ENCODE data around the gene NRP2.

NRP2 gene

DNA sequence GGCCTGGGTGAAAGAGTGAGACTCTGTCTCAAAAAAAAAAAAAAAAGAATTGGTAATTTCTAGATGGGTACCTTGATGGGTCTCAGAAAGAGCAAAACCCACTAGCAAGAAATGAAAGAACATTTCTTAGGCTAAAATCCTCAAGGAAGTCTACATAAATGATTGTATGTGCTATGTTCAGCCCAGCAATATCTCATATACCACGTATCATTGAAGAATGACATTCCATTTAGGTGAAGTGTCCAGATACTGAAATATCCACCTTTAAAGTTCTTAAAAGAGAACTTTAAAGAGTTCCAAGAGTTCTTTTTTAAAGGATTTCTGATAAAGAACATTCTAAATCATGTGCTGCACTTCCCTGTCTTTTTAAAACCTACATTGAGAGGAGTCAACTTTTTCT lies 19.2 kb downstream of the NRP2 start:
- no peak overlapping the region for H3K4me3 ChIP-seq (ENCODE audit: low read depth, low read length)

DNA sequence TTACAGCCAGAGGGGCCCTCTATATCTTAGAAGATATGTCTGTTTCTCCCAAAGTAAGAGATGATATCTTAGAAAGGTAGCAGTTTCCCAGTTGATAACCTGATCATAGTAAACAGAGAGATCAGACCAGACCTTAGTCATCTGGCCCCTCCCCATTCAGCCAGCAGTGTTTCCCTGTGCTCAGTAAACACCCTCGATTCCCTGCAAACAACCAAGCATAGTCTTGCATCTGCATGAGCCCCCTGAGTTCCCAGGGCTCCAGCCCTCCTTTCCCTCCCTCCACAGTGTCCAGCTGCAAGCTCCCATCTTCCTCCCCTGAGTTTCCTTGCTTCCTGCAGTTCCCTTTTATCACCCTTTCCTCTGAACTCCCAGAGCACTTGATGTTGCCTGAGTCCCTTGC lies 20.3 kb downstream of the NRP2 start:
- TF ChIP-seq, protein P1, sequence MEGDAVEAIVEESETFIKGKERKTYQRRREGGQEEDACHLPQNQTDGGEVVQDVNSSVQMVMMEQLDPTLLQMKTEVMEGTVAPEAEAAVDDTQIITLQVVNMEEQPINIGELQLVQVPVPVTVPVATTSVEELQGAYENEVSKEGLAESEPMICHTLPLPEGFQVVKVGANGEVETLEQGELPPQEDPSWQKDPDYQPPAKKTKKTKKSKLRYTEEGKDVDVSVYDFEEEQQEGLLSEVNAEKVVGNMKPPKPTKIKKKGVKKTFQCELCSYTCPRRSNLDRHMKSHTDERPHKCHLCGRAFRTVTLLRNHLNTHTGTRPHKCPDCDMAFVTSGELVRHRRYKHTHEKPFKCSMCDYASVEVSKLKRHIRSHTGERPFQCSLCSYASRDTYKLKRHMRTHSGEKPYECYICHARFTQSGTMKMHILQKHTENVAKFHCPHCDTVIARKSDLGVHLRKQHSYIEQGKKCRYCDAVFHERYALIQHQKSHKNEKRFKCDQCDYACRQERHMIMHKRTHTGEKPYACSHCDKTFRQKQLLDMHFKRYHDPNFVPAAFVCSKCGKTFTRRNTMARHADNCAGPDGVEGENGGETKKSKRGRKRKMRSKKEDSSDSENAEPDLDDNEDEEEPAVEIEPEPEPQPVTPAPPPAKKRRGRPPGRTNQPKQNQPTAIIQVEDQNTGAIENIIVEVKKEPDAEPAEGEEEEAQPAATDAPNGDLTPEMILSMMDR (IDR thresholded peaks at IDR 0.05; ENCODE audit: low read depth, low read length, missing control alignments), result no peak
- no peak overlapping the region for H3K4me3 ChIP-seq (ENCODE audit: low read depth, low read length)
- no peak for DNase-seq (ENCODE audit: low read depth)

More for the DNA sequence above, 19.2 kb downstream of the NRP2 start:
- TF ChIP-seq, protein P1 (IDR thresholded peaks at IDR 0.05; ENCODE audit: low read depth, low read length, missing control alignments), result no peak
- DNase-seq (ENCODE audit: low read depth), result no peak

DNA sequence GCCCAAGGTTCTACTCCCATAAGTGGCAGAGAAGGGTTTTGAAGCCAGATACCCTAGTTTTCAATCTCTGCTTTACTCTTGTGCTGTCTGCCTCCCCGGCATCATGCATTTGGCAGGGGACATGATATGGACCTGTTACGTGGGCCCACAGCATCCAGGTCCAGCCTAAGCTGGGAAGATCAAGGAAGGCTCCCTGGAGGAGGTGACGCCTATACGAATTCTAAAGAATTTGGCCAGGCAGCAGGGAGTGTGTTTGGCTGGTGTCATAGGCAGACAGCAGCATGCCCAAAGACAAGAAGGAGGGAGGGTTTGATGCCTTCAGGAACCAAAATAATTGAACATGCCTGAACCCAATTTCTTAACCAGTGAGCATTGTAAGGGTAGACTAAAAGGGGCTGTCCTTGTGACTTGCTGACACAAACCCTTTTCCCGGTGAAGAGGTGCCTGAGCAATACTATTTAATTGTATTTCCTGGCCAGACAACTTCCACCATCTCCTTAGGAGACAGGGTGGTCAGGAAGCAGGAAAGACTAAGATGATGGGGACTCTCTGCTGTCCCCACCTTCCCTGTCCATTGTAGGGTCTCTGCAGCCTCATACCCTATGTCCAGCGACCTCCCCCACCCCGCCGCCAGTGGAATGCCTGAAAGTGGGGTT lies 21.3 kb downstream of the NRP2 start:
- TF ChIP-seq, protein P1 (IDR thresholded peaks at IDR 0.05; ENCODE audit: low read depth, low read length, missing control alignments), result no peak

DNA sequence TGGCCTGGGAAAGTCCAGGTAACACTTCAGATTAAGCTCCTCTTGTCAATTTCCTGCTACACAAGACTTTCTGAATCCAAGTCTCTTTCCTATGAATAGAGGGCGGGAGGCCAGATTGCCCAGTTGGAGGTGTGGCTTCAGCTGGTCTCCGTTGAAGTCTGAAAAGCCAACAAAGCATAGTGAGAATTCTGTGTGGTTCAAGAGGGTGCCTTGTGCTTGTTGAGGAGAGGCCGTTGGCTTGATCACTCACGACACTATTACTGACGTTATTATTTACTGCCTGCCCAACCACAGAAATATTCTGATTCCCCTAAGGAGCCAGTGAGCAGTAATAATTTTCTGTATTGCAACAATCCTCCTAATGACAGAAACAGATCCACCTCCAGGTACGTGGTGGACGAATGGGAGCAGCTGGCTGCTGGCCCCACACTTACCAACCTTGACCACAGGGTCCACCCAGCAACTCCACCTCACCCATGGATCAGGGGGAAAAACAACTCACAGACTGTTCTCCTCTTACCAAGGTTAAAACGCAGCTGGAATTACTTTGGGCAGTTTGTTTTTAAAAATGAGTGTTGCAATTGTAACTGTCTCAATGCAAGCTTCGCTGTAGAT lies 21.9 kb downstream of the NRP2 start:
- TF ChIP-seq, protein P1 (IDR thresholded peaks at IDR 0.05; ENCODE audit: low read depth, low read length, missing control alignments), result no peak
- H3K4me3 ChIP-seq (ENCODE audit: low read depth, low read length), result no peak overlapping the region
- no peak for DNase-seq (ENCODE audit: low read depth)

More for the DNA sequence above, 21.3 kb downstream of the NRP2 start:
- H3K4me3 ChIP-seq (ENCODE audit: low read depth, low read length), result no peak overlapping the region
- no peak for DNase-seq (ENCODE audit: low read depth)

DNA sequence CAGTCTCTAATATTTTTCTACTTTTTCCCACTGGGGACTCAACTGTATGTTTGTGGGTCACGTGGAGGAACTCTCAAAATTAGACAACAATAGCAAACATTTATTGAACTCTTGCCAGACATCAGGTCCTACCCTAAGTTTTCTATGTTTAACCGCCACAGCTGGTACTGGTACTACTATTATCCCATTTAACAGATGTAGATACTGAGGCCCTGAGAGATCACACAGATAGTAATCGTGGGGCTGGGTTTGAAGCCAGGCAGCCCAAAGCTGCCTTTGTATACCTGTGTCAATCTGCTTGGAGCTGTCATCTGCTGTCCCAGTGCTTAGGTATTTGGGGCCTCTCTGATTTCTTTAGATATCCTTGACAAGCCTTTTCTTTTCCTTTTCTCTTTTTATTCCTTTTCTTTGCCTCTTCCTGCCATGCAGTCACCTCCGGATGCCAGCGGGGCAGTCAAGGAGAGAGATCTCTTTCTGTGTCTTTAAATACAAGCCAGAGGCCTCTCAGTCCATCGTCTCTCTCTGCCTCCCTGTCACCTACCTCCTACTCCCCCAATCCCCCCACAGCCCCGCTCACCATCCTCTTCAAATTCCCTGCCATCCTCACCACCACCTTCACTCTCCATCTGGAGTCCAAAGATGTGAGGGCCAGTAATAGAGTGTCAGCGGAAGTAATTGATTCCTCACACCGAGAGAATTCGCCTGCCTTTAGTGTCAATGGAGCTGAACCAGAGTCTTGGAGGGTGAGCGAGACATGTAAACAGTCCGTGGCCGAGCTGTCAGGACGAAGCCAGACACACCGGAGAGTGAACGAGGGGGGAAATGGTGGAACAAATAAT lies 23.4 kb downstream of the NRP2 start:
- DNase-seq (ENCODE audit: low read depth), result no peak
- no peak overlapping the region for H3K4me3 ChIP-seq (ENCODE audit: low read depth, low read length)
- TF ChIP-seq, protein P1 (IDR thresholded peaks at IDR 0.05; ENCODE audit: low read depth, low read length, missing control alignments), result no peak

DNA sequence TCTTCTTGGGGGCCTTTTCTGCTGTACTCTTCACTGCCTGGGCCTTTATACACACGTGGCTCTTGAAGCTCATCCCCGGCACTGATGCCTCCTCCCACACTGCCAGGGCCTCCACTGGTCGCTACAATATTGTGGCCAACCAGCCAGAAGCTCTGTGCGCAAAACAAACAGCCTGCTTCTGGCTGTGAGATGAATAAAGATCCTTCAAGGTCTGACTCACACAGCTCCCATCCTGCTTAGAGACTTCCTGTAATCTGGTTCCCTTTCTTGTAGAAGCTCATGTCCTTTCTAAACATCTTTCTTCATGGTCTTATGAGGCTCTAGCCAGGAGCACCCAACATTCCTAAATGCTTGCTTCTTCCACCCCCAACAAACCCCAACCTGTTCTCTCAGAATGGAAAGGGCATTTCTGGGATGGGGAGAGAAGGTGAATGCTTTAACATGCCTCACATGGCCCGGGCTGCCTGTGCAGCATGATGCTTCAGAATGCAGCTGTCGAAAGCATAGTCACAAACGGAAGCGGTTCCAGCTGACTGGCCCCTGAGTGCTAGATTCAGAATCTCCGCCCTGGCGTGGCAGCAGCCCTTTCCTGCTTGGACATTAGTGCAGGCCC lies 24.6 kb downstream of the NRP2 start:
- TF ChIP-seq, protein P1 (IDR thresholded peaks at IDR 0.05; ENCODE audit: low read depth, low read length, missing control alignments), result no peak
- H3K4me3 ChIP-seq (ENCODE audit: low read depth, low read length), result no peak overlapping the region
- peak; percentile 81 for DNase-seq (ENCODE audit: low read depth)

Measured in GM12864 (cell line).